Fibroblast of mammary gland (primary cell): ENCODE measurements around the gene CUL9.

Experiments used
- DNase-seq: peaks from one replicate; pipeline ENCODE4 v3.0.0-alpha.2; 2010; ENCODE audit warnings: low read depth
- H3K4me3 ChIP-seq: 2 replicates; pipeline ENCODE4 v1.5.1; 2011; ENCODE audit warnings: low read depth, mild to moderate bottlenecking, low read length, moderate library complexity; ENCODE audit not compliant: control insufficient read depth
- TF ChIP-seq, protein P1 (sequence below): conservative IDR thresholded peaks from 2 replicates; pipeline ENCODE4 v1.5.1; 2011; ENCODE audit warnings: low read depth, low read length, inconsistent platforms; ENCODE audit not compliant: control insufficient read depth, insufficient read depth

Gene CUL9

DNA sequence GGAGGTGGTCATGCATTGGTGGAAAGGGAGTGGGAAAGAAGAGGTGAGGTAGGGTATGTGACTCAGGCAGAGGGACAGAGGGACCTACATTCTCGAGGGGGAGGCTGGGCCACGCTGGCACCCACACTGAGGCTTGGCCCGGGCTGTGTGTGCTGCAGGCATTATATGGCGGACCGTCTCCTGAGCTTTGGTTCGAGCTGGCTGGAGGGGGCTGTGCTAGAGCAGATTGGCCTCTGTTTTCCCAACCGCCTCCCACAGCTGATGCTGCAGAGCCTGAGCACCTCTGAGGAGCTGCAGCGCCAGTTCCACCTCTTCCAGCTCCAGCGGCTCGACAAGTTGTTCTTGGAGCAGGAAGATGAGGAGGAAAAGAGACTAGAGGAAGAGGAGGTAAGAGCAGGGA lies 23.9 kb downstream of the CUL9 start:
- DNase-seq = no peak
- TF ChIP-seq, protein P1, sequence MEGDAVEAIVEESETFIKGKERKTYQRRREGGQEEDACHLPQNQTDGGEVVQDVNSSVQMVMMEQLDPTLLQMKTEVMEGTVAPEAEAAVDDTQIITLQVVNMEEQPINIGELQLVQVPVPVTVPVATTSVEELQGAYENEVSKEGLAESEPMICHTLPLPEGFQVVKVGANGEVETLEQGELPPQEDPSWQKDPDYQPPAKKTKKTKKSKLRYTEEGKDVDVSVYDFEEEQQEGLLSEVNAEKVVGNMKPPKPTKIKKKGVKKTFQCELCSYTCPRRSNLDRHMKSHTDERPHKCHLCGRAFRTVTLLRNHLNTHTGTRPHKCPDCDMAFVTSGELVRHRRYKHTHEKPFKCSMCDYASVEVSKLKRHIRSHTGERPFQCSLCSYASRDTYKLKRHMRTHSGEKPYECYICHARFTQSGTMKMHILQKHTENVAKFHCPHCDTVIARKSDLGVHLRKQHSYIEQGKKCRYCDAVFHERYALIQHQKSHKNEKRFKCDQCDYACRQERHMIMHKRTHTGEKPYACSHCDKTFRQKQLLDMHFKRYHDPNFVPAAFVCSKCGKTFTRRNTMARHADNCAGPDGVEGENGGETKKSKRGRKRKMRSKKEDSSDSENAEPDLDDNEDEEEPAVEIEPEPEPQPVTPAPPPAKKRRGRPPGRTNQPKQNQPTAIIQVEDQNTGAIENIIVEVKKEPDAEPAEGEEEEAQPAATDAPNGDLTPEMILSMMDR = no peak
- no peak overlapping the region for H3K4me3 ChIP-seq

DNA sequence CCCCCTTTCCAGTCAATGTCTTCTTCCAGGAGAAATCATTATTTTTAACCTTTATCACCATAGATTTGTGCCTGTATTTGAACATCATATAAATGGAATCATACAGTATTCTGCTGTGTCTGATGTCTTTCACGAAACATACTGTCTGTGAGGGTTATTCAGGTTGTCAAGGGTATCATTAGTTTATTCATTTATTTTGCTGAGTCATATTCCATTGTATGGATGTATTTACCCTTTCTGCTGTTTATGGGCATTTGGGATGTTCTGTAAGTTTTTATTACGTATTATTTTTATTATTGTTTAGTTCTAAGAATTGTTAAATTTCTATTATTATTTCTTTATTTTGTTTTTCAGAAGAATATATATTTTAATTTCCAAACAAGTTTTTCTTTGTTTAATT lies 25.3 kb downstream of the CUL9 start:
- DNase-seq = no peak
- no peak overlapping the region for H3K4me3 ChIP-seq
- TF ChIP-seq, protein P1 = no peak

DNA sequence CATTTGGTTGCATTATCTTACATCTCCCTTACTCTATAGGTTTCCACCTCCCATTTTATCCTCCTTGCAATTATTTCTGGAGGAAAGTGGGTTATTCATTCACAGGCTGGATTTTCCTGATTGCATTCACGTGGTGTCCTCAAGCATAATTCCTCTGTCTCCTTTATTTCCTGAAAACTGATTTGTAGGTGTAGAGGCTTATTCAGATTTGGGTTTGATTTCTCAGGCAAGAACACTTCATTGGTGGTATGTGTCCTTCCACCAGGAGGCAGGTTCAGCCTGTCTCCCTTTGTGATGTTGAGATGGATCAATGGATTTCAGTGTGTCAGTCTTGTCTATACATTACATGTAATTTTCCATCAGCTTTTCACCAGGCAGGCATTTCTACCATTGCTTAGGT lies 30.0 kb downstream of the CUL9 start:
- TF ChIP-seq, protein P1 = no peak
- H3K4me3 ChIP-seq = no peak overlapping the region
- DNase-seq = no peak

DNA sequence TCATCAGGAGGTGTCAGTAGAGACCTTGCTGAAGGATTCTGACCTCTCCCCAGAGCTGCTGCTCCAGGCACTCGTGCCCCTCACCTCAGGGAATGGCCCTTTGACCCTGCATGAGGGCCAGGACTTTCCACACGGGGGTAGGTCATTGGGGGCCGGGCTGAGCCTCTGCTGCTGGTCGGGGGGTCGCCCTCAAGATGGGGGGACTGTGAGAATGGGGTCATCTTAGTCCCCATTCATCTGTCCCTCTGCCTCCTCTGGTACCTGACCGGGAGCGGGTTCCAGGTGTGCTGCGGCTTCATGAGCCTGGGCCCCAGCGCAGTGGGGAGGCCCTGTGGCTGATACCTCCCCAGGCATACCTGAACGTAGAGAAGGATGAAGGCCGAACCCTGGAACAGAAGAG lies 31.4 kb downstream of the CUL9 start:
- DNase-seq = no peak
- TF ChIP-seq, protein P1 = no peak

DNA sequence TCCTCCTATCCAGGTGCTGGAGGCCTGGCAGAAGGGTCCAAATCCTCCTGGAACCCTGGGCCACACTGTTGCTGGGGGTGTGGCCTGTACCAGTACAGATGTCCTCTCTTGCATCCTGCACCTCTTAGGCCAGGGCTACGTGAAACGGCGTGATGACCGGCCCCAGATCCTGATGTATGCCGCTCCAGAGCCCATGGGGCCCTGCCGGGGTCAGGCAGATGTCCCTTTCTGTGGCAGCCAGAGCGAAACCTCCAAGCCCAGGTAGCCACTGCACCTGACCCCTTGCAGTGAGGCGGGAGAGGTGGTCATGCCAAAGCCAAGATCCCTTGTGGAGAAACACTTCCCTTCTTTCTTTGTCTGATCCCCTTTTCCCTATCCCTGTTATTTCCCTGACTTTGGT lies 33.1 kb downstream of the CUL9 start:
- H3K4me3 ChIP-seq = no peak overlapping the region
- DNase-seq = no peak
- TF ChIP-seq, protein P1 = no peak

More for the DNA sequence above, 31.4 kb downstream of the CUL9 start:
- no peak overlapping the region for H3K4me3 ChIP-seq

DNA sequence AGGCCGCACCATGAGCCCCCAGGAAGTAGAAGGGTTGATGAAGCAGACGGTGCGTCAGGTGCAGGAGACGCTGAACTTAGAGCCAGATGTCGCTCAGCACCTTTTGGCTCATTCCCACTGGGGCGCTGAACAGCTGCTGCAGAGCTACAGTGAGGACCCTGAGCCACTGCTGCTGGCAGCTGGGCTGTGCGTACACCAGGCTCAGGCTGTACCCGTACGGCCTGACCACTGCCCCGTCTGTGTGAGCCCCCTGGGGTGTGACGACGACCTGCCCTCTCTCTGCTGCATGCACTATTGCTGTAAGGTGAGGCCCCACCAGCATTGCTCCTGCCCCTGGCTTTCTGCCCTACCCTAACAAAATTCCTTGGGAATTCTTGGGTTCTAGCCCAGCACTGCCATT lies 34.2 kb downstream of the CUL9 start:
- no peak for DNase-seq
- TF ChIP-seq, protein P1 = no peak
- H3K4me3 ChIP-seq = no peak overlapping the region

DNA sequence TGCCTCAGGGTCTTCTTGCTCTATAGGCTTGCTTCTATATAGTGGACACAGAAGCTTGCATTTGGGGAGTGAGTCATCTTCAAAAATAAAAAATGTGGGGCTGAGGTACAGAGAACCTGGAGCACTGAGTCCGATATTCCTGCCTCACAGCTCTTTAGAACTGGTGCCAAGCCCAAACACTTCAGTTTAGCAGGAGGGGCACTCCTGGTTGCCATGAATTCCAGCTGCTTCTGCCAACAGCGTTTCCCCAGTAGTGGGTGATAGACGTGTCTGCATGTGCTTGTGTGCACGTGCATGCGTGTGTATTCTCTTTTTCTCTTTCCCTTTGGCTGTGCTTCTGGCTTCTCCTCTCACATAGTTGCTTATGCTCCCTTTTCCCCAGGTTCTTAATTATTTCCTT lies 35.4 kb downstream of the CUL9 start:
- DNase-seq = no peak
- TF ChIP-seq, protein P1 = no peak
- H3K4me3 ChIP-seq = no peak overlapping the region
